Heart left ventricle (tissue), 13 donors: ENCODE data around the gene SIN3B.

Experiments
- CTCF ChIP-seq, 12 donors: fragments of 200-600 bp; sonication (generic) in 4 of 12; IDR thresholded peaks; one replicate each; pipeline versions ENCODE4 v1.5.0 to v1.8.0; 2018 to 2022; ENCODE audit warnings: antibody characterized with exemption in 12 of 12, mild to moderate bottlenecking in 5 of 12
- POLR2A ChIP-seq, 2 donors: fragments of 450-650 bp; IDR thresholded peaks; one replicate each; pipeline ENCODE4 v1.6.1; 2017; ENCODE audit warnings: antibody characterized with exemption in 2 of 2, mild to moderate bottlenecking in 2 of 2, moderate library complexity in 2 of 2
- donor health status: ischemic (EF 13 %, LVEDD 7.1; RV severe dilation, severe dysfunction).
- donor health status: DM: no; HTN: yes; CAD: no.
- donor health status: DM: no; HTN: no; CAD: no.
- donor health status: ischemic (EF 25% LVEDD 6.9; RV normal size, moderate dysfunction).
- donor health status: ischemic (EF 25% LVEDD 5.7; RV mildly dilated, moderate dysfunction).
- donor health status: ischemic (EF 35%, LVEDD 5.7; RV mildly dilated, moderate dysfunction).
- donor health status: nonischemic (EF 11% LVEDD 7.7; RV severe dilation, severe dysfunction).
- donor health status: DM: yes; HTN: yes; CAD: no.
- donor health status: PGD.
- donor health status: ischemic (EF 29% LVEDD 5.4; RV normal size, mild dysfunction).
- donor health status: nonischemic (EF 23%, LVEDD 6.1; RV moderate dilation, normal function).

- no peak for TF ChIP-seq CTCF (IDR thresholded peaks at IDR 0.05)
- TF ChIP-seq POLR2A (IDR thresholded peaks at IDR 0.05): peak in 1 of 2 donors; percentile 44
These were observed 67.2 kb downstream of the SIN3B start for GRCh38 chr19:16896146-16897028.
